PFSK-1 (cell line): ENCODE data around the gene DLG3.

ENCODE experiments used
- POLR2AphosphoS5 ChIP-seq: IDR thresholded peaks from 2 replicates; pipeline ENCODE4 v1.6.1; 2012; ENCODE audit warnings: low read depth, mild to moderate bottlenecking, control low read depth, low read length, moderate library complexity
- REST ChIP-seq, 2 experiments: IDR thresholded peaks; 2 replicates each; pipeline versions ENCODE4 v1.6.1 to v1.8.0; 2011 to 2012; ENCODE audit warnings: low read depth in 2 of 2, low read length in 2 of 2, control low read depth in 1 of 2, inconsistent platforms in 1 of 2, mild to moderate bottlenecking in 1 of 2, moderate library complexity in 1 of 2; ENCODE audit not compliant: insufficient read depth in 1 of 2

- TF ChIP-seq POLR2AphosphoS5, result no peak
- TF ChIP-seq REST (IDR thresholded peaks at IDR 0.05; ENCODE audit: insufficient read depth in 1 of 2, low read depth in 2 of 2, low read length in 2 of 2), result no peak
These were observed 33.1 kb downstream of the DLG3 start for GRCh38 chrX:70477734-70478075.
